Tibial nerve (tissue), 4 donors: ENCODE results near the gene CCDC57.

Source experiments
- CTCF ChIP-seq, 5 experiments: fragments of 200-600 bp in 3 of 5; fragments of 450-650 bp in 2 of 5; sonication (generic) in 3 of 5; IDR thresholded peaks; one replicate each; pipeline ENCODE4 v1.5.1; 2016 to 2019; ENCODE audit warnings: antibody characterized with exemption in 5 of 5, mild to moderate bottlenecking in 3 of 5, moderate library complexity in 2 of 5
- EP300 ChIP-seq, 2 donors: sonication (generic); formaldehyde crosslinking; IDR thresholded peaks; one replicate each; pipeline ENCODE4 v1.6.1; 2017; ENCODE audit warnings: antibody characterized with exemption in 2 of 2, mild to moderate bottlenecking in 1 of 2
- POLR2A ChIP-seq, 2 donors: fragments of 450-650 bp; IDR thresholded peaks; one replicate each; pipeline ENCODE4 v1.6.1; 2017; ENCODE audit warnings: antibody characterized with exemption in 2 of 2, mild to moderate bottlenecking in 2 of 2, moderate library complexity in 2 of 2

GRCh38 chr17:82055023-82055964 lies 157.3 kb downstream of the CCDC57 start:
- no peak for TF ChIP-seq CTCF (IDR thresholded peaks at IDR 0.05)
- TF ChIP-seq EP300 (IDR thresholded peaks at IDR 0.05), result no peak
- TF ChIP-seq POLR2A (IDR thresholded peaks at IDR 0.05), result no peak
